HCT116 (cell line): Measurements from ENCODE around the gene PMPCB. TPM values are rescaled to one million over a fixed set of nuclear protein-coding genes. Genes with fewer than 3 reads are reported as not detected.
"Not testable (repeated sequence)": the region's sequence is repeated elsewhere in the genome, so short reads cannot be mapped to it uniquely, and the experiment has no call there.

Source experiments
- ATAC-seq: fragments of 200-7000 bp; cut with Tn5 transposase; 2 replicates; pipeline ENCODE4 v1.9.1; 2020; ENCODE audit warnings: mild to moderate bottlenecking, moderate library complexity
- BruUV-seq: library from RNA; stranded (reverse); fragments of 400-500 nt; replicated peaks from 2 replicates; lab custom pipeline; 2021; lab: Mats Ljungman, UMichigan
- CTCF ChIA-PET: fragments of 300-600 bp; sonication (Branson Sonifier 250); formaldehyde crosslinking; loops from one replicate; lab custom pipeline; 2021; ENCODE audit warnings: antibody characterized with exemption; lab: Charles Lee
- POLR2A ChIA-PET: fragments of 300-600, 350-600 bp; sonication (Branson Sonifier 250); formaldehyde crosslinking; loops from one replicate; lab custom pipeline; 2021; ENCODE audit warnings: antibody characterized with exemption; lab: Charles Lee
- RAD21 ChIA-PET, 2 experiments: fragments of 300-600 bp; sonication (Branson Sonifier 250); formaldehyde crosslinking; loops; one replicate each; lab custom pipeline; 2023; ENCODE audit warnings: low total read pairs in 2 of 2; ENCODE audit not compliant: uncharacterized antibody in 2 of 2, unreplicated experiment in 2 of 2, low non-redundant PET in 1 of 2; lab: Charles Lee
- DNase-seq: peaks from one replicate; pipeline ENCODE4 v3.0.0-alpha.2; 2010; ENCODE audit warnings: low read depth, low spot score
- H2AFZ ChIP-seq: fragments of 200-600 bp; shearing (Covaris generic), sonication (generic); 2 replicates; pipeline ENCODE4 v1.6.1; 2017; ENCODE audit warnings: low read depth, mixed run types, mixed read lengths, antibody characterized with exemption, low read length; ENCODE audit not compliant: poor library complexity, severe bottlenecking
- H3K27ac ChIP-seq: 2 replicates; pipeline ENCODE4 v1.5.1; 2012; ENCODE audit warnings: low read depth, low read length
- H3K27me3 ChIP-seq: fragments of 200-600 bp; sonication (generic); 2 replicates; pipeline ENCODE4 v1.6.1; 2016; ENCODE audit warnings: mixed run types, low read length, mixed read lengths; ENCODE audit not compliant: insufficient read depth
- H3K36me3 ChIP-seq, 2 experiments: fragments of 200-500 bp in 1 of 2; fragments of 200-600 bp in 1 of 2; sonication (Bioruptor generic) in 1 of 2; sonication (generic) in 1 of 2; 2 replicates each; pipeline versions ENCODE4 v1.5.1 to v1.6.1; 2014 to 2016; ENCODE audit warnings: low read length in 2 of 2, inconsistent platforms in 1 of 2, mixed read lengths in 1 of 2, mixed run types in 1 of 2; ENCODE audit not compliant: insufficient read depth in 2 of 2, control insufficient read depth in 1 of 2
- H3K4me1 ChIP-seq, 2 experiments: fragments of 200-600 bp in 1 of 2; sonication (generic) in 1 of 2; 2 replicates each; pipeline versions ENCODE4 v1.5.1 to v1.6.1; 2012 to 2017; ENCODE audit warnings: low read length in 2 of 2, inconsistent platforms in 1 of 2, mild to moderate bottlenecking in 1 of 2, mixed read lengths in 1 of 2, mixed run types in 1 of 2, moderate library complexity in 1 of 2; ENCODE audit not compliant: insufficient read depth in 2 of 2, control insufficient read depth in 1 of 2
- H3K4me2 ChIP-seq: fragments of 200-600 bp; sonication (generic); 2 replicates; pipeline ENCODE4 v1.6.1; 2017; ENCODE audit warnings: mixed run types, low read length, mixed read lengths
- H3K4me3 ChIP-seq, 2 experiments: fragments of 200-600 bp in 1 of 2; sonication (generic) in 1 of 2; replicated peaks in 1 of 2; 2 replicates each; pipeline ENCODE4 v1.5.1; 2011 to 2016; ENCODE audit warnings: low read length in 2 of 2, control low read depth in 1 of 2, low read depth in 1 of 2, mild to moderate bottlenecking in 1 of 2, mixed read lengths in 1 of 2, mixed run types in 1 of 2
- H3K79me2 ChIP-seq: fragments of 200-600 bp; sonication (generic); 2 replicates; pipeline ENCODE4 v1.6.1; 2017; ENCODE audit warnings: mild to moderate bottlenecking, mixed run types, low read length, moderate library complexity, mixed read lengths; ENCODE audit not compliant: insufficient read depth
- H3K9ac ChIP-seq: fragments of 200-600 bp; sonication (generic); 2 replicates; pipeline ENCODE4 v1.6.1; 2016; ENCODE audit warnings: low read length, mixed read lengths
- H3K9me2 ChIP-seq: fragments of 200-600 bp; sonication (generic), shearing (Covaris generic); 2 replicates; pipeline ENCODE4 v1.6.1; 2017; ENCODE audit warnings: mixed run types, mild to moderate bottlenecking, moderate library complexity; ENCODE audit not compliant: insufficient read depth
- H3K9me3 ChIP-seq, 2 experiments: fragments of 200-500 bp in 1 of 2; fragments of 200-600 bp in 1 of 2; sonication (Bioruptor generic) in 1 of 2; sonication (generic) in 1 of 2; 2 replicates each; pipeline ENCODE4 v1.6.1; 2014 to 2017; ENCODE audit warnings: low read length in 2 of 2, mixed read lengths in 2 of 2, inconsistent platforms in 1 of 2, low read depth in 1 of 2, mild to moderate bottlenecking in 1 of 2, mixed run types in 1 of 2, moderate library complexity in 1 of 2; ENCODE audit not compliant: control insufficient read depth in 1 of 2, insufficient read depth in 1 of 2
- H4K20me1 ChIP-seq: fragments of 200-600 bp; sonication (generic), shearing (Covaris generic); 2 replicates; pipeline ENCODE4 v1.6.1; 2017; ENCODE audit warnings: mixed run types, mild to moderate bottlenecking, moderate library complexity; ENCODE audit not compliant: insufficient read depth
- intact Hi-C: fragments of 100-400 bp; cut with micrococcal nuclease; formaldehyde crosslinking; loops from 2 replicates; pipeline ENCODE4 v1.10.0; 2022
- total RNA-seq: library from RNA; stranded (reverse); gene quantifications from one replicate; pipeline ENCODE4 v1.2.1, GENCODE V29; 2021; ENCODE audit not compliant: unreplicated experiment

The PMPCB gene
- total RNA-seq, 1 experiment from 2014 or later = 73.9 TPM

- intact Hi-C loops, CTCF ChIA-PET, H2AFZ ChIP-seq, H3K27ac ChIP-seq, H3K27me3 ChIP-seq, H3K4me2 ChIP-seq, H3K36me3 ChIP-seq, ATAC-seq, H3K9me2 ChIP-seq, BruUV-seq, H3K9ac ChIP-seq, H3K4me3 ChIP-seq, DNase-seq, POLR2A ChIA-PET, H3K4me1 ChIP-seq, H4K20me1 ChIP-seq, H3K79me2 ChIP-seq, H3K9me3 ChIP-seq, RAD21 ChIA-PET: not testable (repeated sequence)
Observed at GRCh38 chr7:103273374-103273773, 23.9 kb upstream of the PMPCB start.

- H3K27ac ChIP-seq, H3K4me3 ChIP-seq, H3K9ac ChIP-seq, BruUV-seq, H3K9me3 ChIP-seq, H2AFZ ChIP-seq, H4K20me1 ChIP-seq, DNase-seq, H3K4me2 ChIP-seq, ATAC-seq, H3K27me3 ChIP-seq, H3K9me2 ChIP-seq, POLR2A ChIA-PET, intact Hi-C loops, CTCF ChIA-PET, H3K4me1 ChIP-seq, H3K36me3 ChIP-seq, H3K79me2 ChIP-seq, RAD21 ChIA-PET: not testable (repeated sequence)
Observed at GRCh38 chr7:103274867-103275266, 22.4 kb upstream of the PMPCB start.

- BruUV-seq, H3K4me2 ChIP-seq, CTCF ChIA-PET, H3K9me3 ChIP-seq, H3K36me3 ChIP-seq, H3K4me1 ChIP-seq, POLR2A ChIA-PET, H3K27me3 ChIP-seq, H2AFZ ChIP-seq, intact Hi-C loops, DNase-seq, H3K79me2 ChIP-seq, H4K20me1 ChIP-seq, RAD21 ChIA-PET, H3K4me3 ChIP-seq, H3K9ac ChIP-seq, H3K9me2 ChIP-seq, H3K27ac ChIP-seq, ATAC-seq: not testable (repeated sequence)
Observed at GRCh38 chr7:103278195-103278594, 19.0 kb upstream of the PMPCB start.

GRCh38 chr7:103279636-103279962 is 17.6 kb upstream of the PMPCB start:
- H3K27ac ChIP-seq, H3K4me3 ChIP-seq, intact Hi-C loops, RAD21 ChIA-PET, CTCF ChIA-PET, H3K9ac ChIP-seq, H2AFZ ChIP-seq, H3K36me3 ChIP-seq, H3K9me2 ChIP-seq, H4K20me1 ChIP-seq, H3K9me3 ChIP-seq, H3K27me3 ChIP-seq, H3K79me2 ChIP-seq, DNase-seq, POLR2A ChIA-PET, BruUV-seq, H3K4me1 ChIP-seq: not testable (repeated sequence)
- peak overlapping the region; percentile 28; the same call in 1 of the 2 replicates for H3K4me2 ChIP-seq
- ATAC-seq = peak; percentile 38; the same call in 1 of the 2 replicates
